SK-N-SH treated with all-trans-retinoic acid at 6 μM for 48 hours (cell line): ENCODE data around the gene NCOA5.

Experiments used
- ARNTL ChIP-seq: fragments of 450-650 bp; formaldehyde crosslinking; IDR thresholded peaks from 2 replicates; pipeline ENCODE4 v1.5.0; 2020; ENCODE audit warnings: low read depth, mild to moderate bottlenecking, moderate library complexity, borderline replicate concordance
- CSDC2 ChIP-seq: fragments of 250-450 bp; sonication (Bioruptor Pico); IDR thresholded peaks from 2 replicates; pipeline ENCODE4 v1.5.0; 2020; ENCODE audit warnings: mild to moderate bottlenecking, moderate library complexity
- OSR1 ChIP-seq: fragments of 250-450 bp; sonication (Bioruptor Pico); IDR thresholded peaks from 2 replicates; pipeline ENCODE4 v1.8.0; 2022; ENCODE audit warnings: moderate library complexity, mild to moderate bottlenecking, inconsistent platforms
- RARB ChIP-seq: fragments of 250-450 bp; sonication (Bioruptor Pico); IDR thresholded peaks from 2 replicates; pipeline ENCODE4 v1.8.0; 2021; ENCODE audit warnings: mild to moderate bottlenecking, moderate library complexity
- SNAI2 ChIP-seq: fragments of 250-450 bp; sonication (Bioruptor Pico); IDR thresholded peaks from 2 replicates; pipeline ENCODE4 v1.5.0; 2020; ENCODE audit warnings: mild to moderate bottlenecking, moderate library complexity
- TCF4 ChIP-seq: fragments of 250-450 bp; sonication (Bioruptor Pico); IDR thresholded peaks from 2 replicates; pipeline ENCODE4 v1.8.0; 2021; ENCODE audit warnings: mild to moderate bottlenecking, moderate library complexity, borderline replicate concordance
- ZC3H10 ChIP-seq: fragments of 250-450 bp; sonication (Bioruptor Pico); IDR thresholded peaks from 2 replicates; pipeline ENCODE4 v1.5.1; 2021; ENCODE audit warnings: mild to moderate bottlenecking, moderate library complexity
- ZFP3 ChIP-seq: fragments of 250-450 bp; sonication (Bioruptor Pico); IDR thresholded peaks from 2 replicates; pipeline ENCODE4 v1.5.0; 2020; ENCODE audit warnings: mild to moderate bottlenecking, moderate library complexity
- ZFP30 ChIP-seq: fragments of 450-650 bp; formaldehyde crosslinking; IDR thresholded peaks from 2 replicates; pipeline ENCODE4 v1.5.0; 2022; ENCODE audit warnings: mild to moderate bottlenecking, moderate library complexity
- ZNF70 ChIP-seq: fragments of 450-650 bp; formaldehyde crosslinking; IDR thresholded peaks from 2 replicates; pipeline ENCODE4 v1.5.0; 2020; ENCODE audit warnings: mild to moderate bottlenecking, moderate library complexity
- ZNF8 ChIP-seq: fragments of 450-650 bp; formaldehyde crosslinking; IDR thresholded peaks from 2 replicates; pipeline ENCODE4 v1.5.0; 2020; ENCODE audit warnings: mild to moderate bottlenecking, moderate library complexity
- TF ChIP-seq, protein P1 (sequence below): fragments of 250-450 bp; sonication (Bioruptor Pico); IDR thresholded peaks from 2 replicates; pipeline ENCODE4 v1.5.1; 2021; ENCODE audit warnings: mild to moderate bottlenecking, moderate library complexity

GRCh38 chr20:46030284-46031013 lies 59.3 kb downstream of the NCOA5 start:
- TF ChIP-seq ZC3H10 (no peak), ZFP3 (CRISPR knock-in tag) (no peak), ZFP30 (CRISPR knock-in tag) (no peak), ZNF8 (CRISPR knock-in tag) (no peak), ARNTL (CRISPR knock-in tag) (no peak), CSDC2 (no peak), OSR1 (CRISPR knock-in tag) (no peak), TCF4 (CRISPR knock-in tag) (no peak), ZNF70 (CRISPR knock-in tag) (no peak), RARB (CRISPR knock-in tag) (no peak), SNAI2 (CRISPR knock-in tag) (no peak)
- TF ChIP-seq, protein P1, sequence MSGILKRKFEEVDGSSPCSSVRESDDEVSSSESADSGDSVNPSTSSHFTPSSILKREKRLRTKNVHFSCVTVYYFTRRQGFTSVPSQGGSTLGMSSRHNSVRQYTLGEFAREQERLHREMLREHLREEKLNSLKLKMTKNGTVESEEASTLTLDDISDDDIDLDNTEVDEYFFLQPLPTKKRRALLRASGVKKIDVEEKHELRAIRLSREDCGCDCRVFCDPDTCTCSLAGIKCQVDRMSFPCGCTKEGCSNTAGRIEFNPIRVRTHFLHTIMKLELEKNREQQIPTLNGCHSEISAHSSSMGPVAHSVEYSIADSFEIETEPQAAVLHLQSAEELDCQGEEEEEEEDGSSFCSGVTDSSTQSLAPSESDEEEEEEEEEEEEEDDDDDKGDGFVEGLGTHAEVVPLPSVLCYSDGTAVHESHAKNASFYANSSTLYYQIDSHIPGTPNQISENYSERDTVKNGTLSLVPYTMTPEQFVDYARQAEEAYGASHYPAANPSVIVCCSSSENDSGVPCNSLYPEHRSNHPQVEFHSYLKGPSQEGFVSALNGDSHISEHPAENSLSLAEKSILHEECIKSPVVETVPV (CRISPR knock-in tag) = no peak
